Panc1 (cell line): Measurements from ENCODE around the gene PCDH1. TPM values are rescaled to one million over a fixed set of nuclear protein-coding genes. Genes with fewer than 3 reads are reported as not detected.

Experiments used
- ATAC-seq: fragments of 200-7000 bp; cut with Tn5 transposase; 2 replicates; pipeline ENCODE4 v1.9.1; 2020; ENCODE audit warnings: mild to moderate bottlenecking, moderate library complexity
- BruUV-seq: library from RNA; stranded (reverse); fragments of 400-500 nt; replicated peaks from 2 replicates; lab custom pipeline; 2021; lab: Mats Ljungman, UMichigan
- CTCF ChIA-PET: fragments of 300-600 bp; sonication (Branson Sonifier 250); formaldehyde crosslinking; loops from one replicate; lab custom pipeline; 2022; ENCODE audit warnings: antibody characterized with exemption; lab: Charles Lee
- POLR2A ChIA-PET: fragments of 300-600 bp; sonication (Branson Sonifier 250); formaldehyde crosslinking; loops from one replicate; lab custom pipeline; 2022; ENCODE audit warnings: antibody characterized with exemption; lab: Charles Lee
- DNase-seq: peaks from one replicate; pipeline ENCODE4 v3.0.0-alpha.2; 2010; ENCODE audit warnings: low read depth, low spot score
- H3K27ac ChIP-seq: 2 replicates; pipeline ENCODE4 v1.5.1; 2011; ENCODE audit warnings: mild to moderate bottlenecking, low read length, inconsistent platforms
- H3K27me3 ChIP-seq: fragments of 200-500 bp; sonication (Bioruptor generic); 2 replicates; pipeline ENCODE4 v1.6.0; 2014; ENCODE audit warnings: low read length, inconsistent platforms; ENCODE audit not compliant: control insufficient read depth, insufficient read depth
- H3K36me3 ChIP-seq: fragments of 200-500 bp; sonication (Bioruptor generic); 2 replicates; pipeline ENCODE4 v1.5.1; 2014; ENCODE audit warnings: inconsistent platforms, mild to moderate bottlenecking, low read length, moderate library complexity; ENCODE audit not compliant: control insufficient read depth, insufficient read depth
- H3K4me1 ChIP-seq: 2 replicates; pipeline ENCODE4 v1.5.1; 2011; ENCODE audit warnings: inconsistent platforms, mild to moderate bottlenecking, low read length, moderate library complexity; ENCODE audit not compliant: control insufficient read depth, insufficient read depth
- H3K4me3 ChIP-seq, 2 experiments: 2 replicates each; pipeline ENCODE4 v1.5.1; 2011 to 2012; ENCODE audit warnings: low read depth in 2 of 2, low read length in 2 of 2, mild to moderate bottlenecking in 2 of 2, inconsistent platforms in 1 of 2, moderate library complexity in 1 of 2
- H3K9me3 ChIP-seq: fragments of 200-500 bp; sonication (Bioruptor generic); 2 replicates; pipeline ENCODE4 v1.5.1; 2014; ENCODE audit warnings: low read depth, mild to moderate bottlenecking, inconsistent platforms, low read length, moderate library complexity; ENCODE audit not compliant: control insufficient read depth, insufficient read depth
- CTCF ChIP-seq: fragments of 450-650 bp; IDR thresholded peaks from 2 replicates; pipeline ENCODE4 v1.5.1; 2017; ENCODE audit warnings: mild to moderate bottlenecking
- POLR2AphosphoS5 ChIP-seq: IDR thresholded peaks from 2 replicates; pipeline ENCODE4 v1.6.1; 2012; ENCODE audit warnings: mild to moderate bottlenecking, low read depth, low read length, moderate library complexity
- SIN3A ChIP-seq: IDR thresholded peaks from 2 replicates; pipeline ENCODE4 v1.6.1; 2012; ENCODE audit warnings: low read depth, mild to moderate bottlenecking, low read length, moderate library complexity, borderline replicate concordance; ENCODE audit not compliant: insufficient read depth
- TCF7L2 ChIP-seq: IDR thresholded peaks from 2 replicates; pipeline ENCODE4 v1.6.1; 2011; ENCODE audit warnings: mild to moderate bottlenecking, low read depth, low read length, inconsistent platforms
- in situ Hi-C: cut with HindIII; loops from 2 replicates; pipeline ENCODE4 v1.10.0; 2016; ENCODE audit warnings: low sequenced_read_pairs, low pct_unique_long_range_greater_than_20kb
- intact Hi-C: fragments of 100-400 bp; cut with micrococcal nuclease; formaldehyde crosslinking; loops from one replicate; pipeline ENCODE4 v1.10.0; 2022; ENCODE audit not compliant: unreplicated experiment
- total RNA-seq: library from RNA; stranded (reverse); gene quantifications from one replicate; pipeline ENCODE4 v1.2.1, GENCODE V29; 2021; ENCODE audit not compliant: unreplicated experiment
- TF ChIP-seq, protein P1 (sequence below), 2 experiments: IDR thresholded peaks; 2 replicates each; pipeline ENCODE4 v1.6.1; 2011 to 2012; ENCODE audit warnings: low read depth in 2 of 2, control low read depth in 1 of 2, low read length in 1 of 2, mild to moderate bottlenecking in 1 of 2, moderate library complexity in 1 of 2; ENCODE audit not compliant: insufficient read depth in 1 of 2

The PCDH1 gene
- total RNA-seq, 1 experiment from 2014 or later, result 9.0 TPM

DNA sequence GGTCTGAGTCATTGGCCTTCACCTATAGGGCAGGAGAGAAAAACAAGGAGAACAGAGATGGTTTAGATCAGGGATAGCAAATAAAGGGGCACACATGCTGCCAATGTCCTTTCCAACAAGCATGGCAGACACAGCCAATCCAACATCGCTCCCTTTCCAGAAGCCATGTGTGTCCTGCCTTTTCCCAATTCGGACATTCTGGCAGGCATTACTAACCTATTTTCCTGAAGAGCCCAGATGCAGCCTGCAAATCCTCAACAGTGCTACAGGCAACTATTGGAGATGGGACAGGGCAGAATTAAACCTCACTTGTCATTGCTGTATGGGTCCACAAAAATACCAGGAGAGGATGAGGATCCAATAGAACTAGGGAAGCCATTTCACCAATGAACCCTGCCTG, 12.8 kb downstream of the PCDH1 start:
- Histone ChIP-seq H3K4me1 (no peaks in the 10 kb centered on the region; the same call in 1 of the 2 replicates), H3K27me3 (0 out of 2 replicates have a peak, but pooled peaks cover 2% of the 10 kb centered on the region), H3K9me3 (no peaks in the 10 kb centered on the region), H3K4me3 (no peak overlapping the region), H3K36me3 (no peaks in the 10 kb centered on the region), H3K27ac (no peak overlapping the region)
- in situ Hi-C loops, result no loop called here
- no peak for TF ChIP-seq SIN3A
- TF ChIP-seq, protein P1, sequence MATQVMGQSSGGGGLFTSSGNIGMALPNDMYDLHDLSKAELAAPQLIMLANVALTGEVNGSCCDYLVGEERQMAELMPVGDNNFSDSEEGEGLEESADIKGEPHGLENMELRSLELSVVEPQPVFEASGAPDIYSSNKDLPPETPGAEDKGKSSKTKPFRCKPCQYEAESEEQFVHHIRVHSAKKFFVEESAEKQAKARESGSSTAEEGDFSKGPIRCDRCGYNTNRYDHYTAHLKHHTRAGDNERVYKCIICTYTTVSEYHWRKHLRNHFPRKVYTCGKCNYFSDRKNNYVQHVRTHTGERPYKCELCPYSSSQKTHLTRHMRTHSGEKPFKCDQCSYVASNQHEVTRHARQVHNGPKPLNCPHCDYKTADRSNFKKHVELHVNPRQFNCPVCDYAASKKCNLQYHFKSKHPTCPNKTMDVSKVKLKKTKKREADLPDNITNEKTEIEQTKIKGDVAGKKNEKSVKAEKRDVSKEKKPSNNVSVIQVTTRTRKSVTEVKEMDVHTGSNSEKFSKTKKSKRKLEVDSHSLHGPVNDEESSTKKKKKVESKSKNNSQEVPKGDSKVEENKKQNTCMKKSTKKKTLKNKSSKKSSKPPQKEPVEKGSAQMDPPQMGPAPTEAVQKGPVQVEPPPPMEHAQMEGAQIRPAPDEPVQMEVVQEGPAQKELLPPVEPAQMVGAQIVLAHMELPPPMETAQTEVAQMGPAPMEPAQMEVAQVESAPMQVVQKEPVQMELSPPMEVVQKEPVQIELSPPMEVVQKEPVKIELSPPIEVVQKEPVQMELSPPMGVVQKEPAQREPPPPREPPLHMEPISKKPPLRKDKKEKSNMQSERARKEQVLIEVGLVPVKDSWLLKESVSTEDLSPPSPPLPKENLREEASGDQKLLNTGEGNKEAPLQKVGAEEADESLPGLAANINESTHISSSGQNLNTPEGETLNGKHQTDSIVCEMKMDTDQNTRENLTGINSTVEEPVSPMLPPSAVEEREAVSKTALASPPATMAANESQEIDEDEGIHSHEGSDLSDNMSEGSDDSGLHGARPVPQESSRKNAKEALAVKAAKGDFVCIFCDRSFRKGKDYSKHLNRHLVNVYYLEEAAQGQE (IDR thresholded peaks at IDR 0.05; ENCODE audit: insufficient read depth in 1 of 2, low read depth in 2 of 2, low read length in 1 of 2), result no peak
- intact Hi-C loops, result no loop called here
- POLR2A ChIA-PET, result no interaction called here
- no TSS peak for BruUV-seq
- CTCF ChIA-PET, result no interaction called here
- ATAC-seq (no peak), DNase-seq (no peak)

DNA sequence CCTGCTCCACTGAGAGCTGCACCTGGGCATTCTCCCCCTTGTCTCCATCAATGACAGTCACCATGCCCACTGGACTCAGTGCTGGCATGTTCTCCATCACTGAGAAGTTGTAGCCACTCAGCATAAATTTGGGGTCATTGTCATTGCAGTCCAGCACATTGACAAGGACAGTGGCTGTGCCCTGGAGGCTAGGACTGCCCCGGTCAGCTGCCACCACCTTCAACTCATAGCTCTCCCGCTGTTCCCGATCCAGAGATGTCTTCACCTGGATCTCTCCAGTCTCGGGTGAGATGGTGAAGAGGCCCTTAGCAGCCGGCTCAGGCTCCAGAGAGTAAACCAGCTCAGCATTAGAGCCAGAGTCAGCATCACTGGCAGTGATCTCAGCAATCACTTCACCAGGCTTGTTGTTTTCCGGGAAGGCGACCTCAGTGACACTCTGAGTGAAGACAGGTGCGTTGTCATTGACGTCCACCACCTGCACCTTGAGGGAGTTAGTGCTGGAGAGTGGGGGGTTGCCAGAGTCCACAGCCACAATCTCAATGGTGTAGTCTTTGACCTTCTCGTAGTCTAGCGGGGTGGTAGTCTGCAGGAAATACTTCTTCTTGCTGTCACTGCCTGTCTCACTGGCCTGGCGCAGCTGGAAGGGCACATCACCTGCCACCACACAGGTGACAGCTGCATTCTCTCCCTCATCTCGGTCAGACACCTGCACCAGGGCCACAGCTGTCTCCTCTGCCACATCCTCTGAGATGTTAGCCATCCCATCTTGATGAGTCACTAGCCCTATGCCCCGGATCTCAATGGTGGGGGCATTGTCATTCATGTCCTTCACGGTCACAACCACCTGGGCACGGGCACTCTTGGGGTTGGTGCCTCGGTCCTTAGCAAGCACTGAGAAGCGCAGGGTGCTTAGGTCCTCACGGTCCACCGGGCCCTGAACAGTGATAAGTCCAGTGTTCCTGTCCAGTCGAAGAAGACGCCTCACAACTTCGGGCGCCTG, 13.5 kb downstream of the PCDH1 start:
- Histone ChIP-seq H3K36me3 (no peaks in the 10 kb centered on the region), H3K9me3 (no peaks in the 10 kb centered on the region), H3K4me1 (no peaks in the 10 kb centered on the region; the same call in 1 of the 2 replicates), H3K27ac (no peak overlapping the region), H3K27me3 (peaks cover 2% of the 10 kb centered on the region; the same call in 1 of the 2 replicates), H3K4me3 (no peak overlapping the region)
- DNase-seq (no peak), ATAC-seq (no peak)
- in situ Hi-C loops (no loop called here), intact Hi-C loops (no loop called here)
- ChIA-PET POLR2A (no interaction called here), CTCF (no interaction called here)
- BruUV-seq, result no TSS peak
- TF ChIP-seq CTCF (no peak), SIN3A (no peak), TCF7L2 (no peak), POLR2AphosphoS5 (no peak)
- TF ChIP-seq, protein P1 (IDR thresholded peaks at IDR 0.05; ENCODE audit: insufficient read depth in 1 of 2, low read depth in 2 of 2, low read length in 1 of 2), result no peak
